IMR-90 (cell line): ENCODE results near the gene NEO1. TPM values are rescaled to one million over a fixed set of nuclear protein-coding genes. Genes with fewer than 3 reads are reported as not detected.

Source experiments
- ATAC-seq: fragments of 200-7000 bp; cut with Tn5 transposase; 2 replicates; pipeline ENCODE4 v1.9.1; 2020; ENCODE audit warnings: low read depth, mild to moderate bottlenecking, moderate library complexity
- BruUV-seq: library from RNA; stranded (reverse); fragments of 400-500 nt; replicated peaks from 2 replicates; lab custom pipeline; 2021; lab: Mats Ljungman, UMichigan
- CTCF ChIA-PET: fragments of 300-600 bp; formaldehyde crosslinking; extraction: SDS; loops from one replicate; lab custom pipeline; 2021; ENCODE audit warnings: antibody characterized with exemption; lab: Yijun Ruan, JAX
- POLR2A ChIA-PET: fragments of 300-600 bp; sonication (Branson Sonifier 250); formaldehyde crosslinking; loops from one replicate; lab custom pipeline; 2022; ENCODE audit warnings: antibody characterized with exemption; ENCODE audit not compliant: unreplicated experiment; lab: Charles Lee
- DNase-seq: peaks from one replicate; pipeline ENCODE4 v3.0.0; 2013
- H2AFZ ChIP-seq: replicated peaks from 2 replicates; pipeline ENCODE3; 2013; ENCODE audit warnings: low read length, mild to moderate bottlenecking; ENCODE audit not compliant: poor library complexity
- H2AK5ac ChIP-seq: 2 replicates; pipeline ENCODE4 v1.6.1; 2013; ENCODE audit warnings: low read depth, low read length, inconsistent platforms
- H2AK9ac ChIP-seq: replicated peaks from 2 replicates; pipeline ENCODE3; 2013; ENCODE audit warnings: mild to moderate bottlenecking, low read depth, low read length, moderate library complexity; ENCODE audit not compliant: poor library complexity
- H2BK120ac ChIP-seq: 2 replicates; pipeline ENCODE4 v1.6.1; 2013; ENCODE audit warnings: low read depth, low read length, inconsistent platforms
- H2BK15ac ChIP-seq: 3 replicates; pipeline ENCODE4 v1.6.1; 2013; ENCODE audit warnings: low read depth, low read length, inconsistent platforms
- H2BK20ac ChIP-seq: 2 replicates; pipeline ENCODE4 v1.6.1; 2013; ENCODE audit warnings: low read depth, mild to moderate bottlenecking, inconsistent platforms, low read length, moderate library complexity
- H2BK5ac ChIP-seq: 2 replicates; pipeline ENCODE4 v1.6.1; 2013; ENCODE audit warnings: mild to moderate bottlenecking, low read depth, low read length, inconsistent platforms; ENCODE audit not compliant: poor library complexity, severe bottlenecking
- H3K14ac ChIP-seq: replicated peaks from 2 replicates; pipeline ENCODE4 v1.6.1; 2013; ENCODE audit warnings: low read depth, low read length, inconsistent platforms
- H3K18ac ChIP-seq: 2 replicates; pipeline ENCODE4 v1.6.1; 2013; ENCODE audit warnings: low read depth, low read length, control low read depth
- H3K23ac ChIP-seq: 2 replicates; pipeline ENCODE4 v1.6.1; 2013; ENCODE audit warnings: low read depth, low read length, inconsistent platforms
- H3K27ac ChIP-seq: 2 replicates; pipeline ENCODE4 v1.5.1; 2013; ENCODE audit warnings: mild to moderate bottlenecking, control low read depth, low read length; ENCODE audit not compliant: insufficient read depth
- H3K27me3 ChIP-seq: 2 replicates; pipeline ENCODE4 v1.6.1; 2013; ENCODE audit warnings: low read length; ENCODE audit not compliant: control insufficient read depth, insufficient read depth
- H3K36me3 ChIP-seq: 2 replicates; pipeline ENCODE4 v1.6.1; 2013; ENCODE audit warnings: low read length, mixed read lengths; ENCODE audit not compliant: control insufficient read depth, insufficient read depth
- H3K4ac ChIP-seq: 2 replicates; pipeline ENCODE4 v1.6.1; 2013; ENCODE audit warnings: low read depth, low read length, inconsistent platforms
- H3K4me1 ChIP-seq: 2 replicates; pipeline ENCODE4 v1.6.1; 2013; ENCODE audit warnings: low read length, mixed read lengths; ENCODE audit not compliant: control insufficient read depth, insufficient read depth
- H3K4me2 ChIP-seq: 2 replicates; pipeline ENCODE4 v1.6.1; 2013; ENCODE audit warnings: low read depth, mild to moderate bottlenecking, control low read depth, low read length, moderate library complexity
- H3K4me3 ChIP-seq: 2 replicates; pipeline ENCODE4 v1.5.1; 2013; ENCODE audit warnings: low read depth, mild to moderate bottlenecking, control low read depth, low read length, moderate library complexity; ENCODE audit not compliant: insufficient read depth
- H3K56ac ChIP-seq: 2 replicates; pipeline ENCODE4 v1.6.1; 2013; ENCODE audit warnings: low read length, inconsistent platforms; ENCODE audit not compliant: insufficient read depth; ENCODE audit errors: extremely low read depth
- H3K79me1 ChIP-seq, 2 experiments: 2 replicates each; pipeline ENCODE4 v1.6.1; 2013; ENCODE audit warnings: low read length in 2 of 2, inconsistent platforms in 1 of 2, low read depth in 1 of 2
- H3K9ac ChIP-seq: 2 replicates; pipeline ENCODE4 v1.6.1; 2013; ENCODE audit warnings: low read depth, low read length, control low read depth
- H3K9me1 ChIP-seq: 2 replicates; pipeline ENCODE4 v1.6.1; 2013; ENCODE audit warnings: low read length, inconsistent platforms; ENCODE audit not compliant: insufficient read depth
- H3K9me3 ChIP-seq: 2 replicates; pipeline ENCODE4 v1.6.1; 2013; ENCODE audit warnings: low read length; ENCODE audit not compliant: control insufficient read depth, insufficient read depth
- H4K20me1 ChIP-seq: 2 replicates; pipeline ENCODE4 v1.6.1; 2013; ENCODE audit warnings: low read length, inconsistent platforms; ENCODE audit not compliant: insufficient read depth
- H4K5ac ChIP-seq: 2 replicates; pipeline ENCODE4 v1.6.1; 2013; ENCODE audit warnings: mild to moderate bottlenecking, low read depth, low read length, control low read depth
- H4K8ac ChIP-seq, 2 experiments: 2 replicates each; pipeline ENCODE4 v1.6.1; 2013; ENCODE audit warnings: low read depth in 2 of 2, low read length in 2 of 2, control low read depth in 1 of 2, inconsistent platforms in 1 of 2
- H4K91ac ChIP-seq: 2 replicates; pipeline ENCODE4 v1.6.1; 2013; ENCODE audit warnings: low read depth, low read length, inconsistent platforms; ENCODE audit not compliant: insufficient read depth
- BHLHE40 ChIP-seq: fragments of 150-350 bp; IDR thresholded peaks from 2 replicates; pipeline ENCODE4 v1.6.1; 2016; ENCODE audit warnings: mild to moderate bottlenecking, low read depth, low read length
- CEBPB ChIP-seq: IDR thresholded peaks from 2 replicates; pipeline ENCODE4 v1.6.1; 2012; ENCODE audit warnings: low read depth, low read length, improper control_type of control experiment
- CHD1 ChIP-seq: IDR thresholded peaks from 2 replicates; pipeline ENCODE4 v1.6.1; 2012; ENCODE audit warnings: low read depth, low read length, improper control_type of control experiment
- ELK1 ChIP-seq: fragments of 150-350 bp; IDR thresholded peaks from 2 replicates; pipeline ENCODE4 v1.6.1; 2016; ENCODE audit warnings: low read depth, mild to moderate bottlenecking, low read length, moderate library complexity, borderline replicate concordance
- FOS ChIP-seq: fragments of 150-350 bp; IDR thresholded peaks from 2 replicates; pipeline ENCODE4 v1.6.1; 2016; ENCODE audit warnings: low read depth, low read length
- MAFK ChIP-seq: IDR thresholded peaks from 2 replicates; pipeline ENCODE4 v1.6.1; 2012; ENCODE audit warnings: low read depth, low read length, improper control_type of control experiment
- MAZ ChIP-seq: IDR thresholded peaks from 2 replicates; pipeline ENCODE4 v1.6.1; 2012; ENCODE audit warnings: low read depth, mild to moderate bottlenecking, low read length, improper control_type of control experiment, moderate library complexity, borderline replicate concordance
- MXI1 ChIP-seq: IDR thresholded peaks from 2 replicates; pipeline ENCODE4 v1.6.1; 2012; ENCODE audit warnings: low read depth, mild to moderate bottlenecking, low read length, moderate library complexity, borderline replicate concordance
- NFE2L2 ChIP-seq: fragments of 150-350 bp; IDR thresholded peaks from 2 replicates; pipeline ENCODE4 v1.6.1; 2016; ENCODE audit warnings: low read depth, mild to moderate bottlenecking, low read length
- POLR2A ChIP-seq: IDR thresholded peaks from 2 replicates; pipeline ENCODE4 v1.6.1; 2012; ENCODE audit warnings: mild to moderate bottlenecking, low read depth, low read length
- RAD21 ChIP-seq: IDR thresholded peaks from 2 replicates; pipeline ENCODE4 v1.6.1; 2012; ENCODE audit warnings: low read length, improper control_type of control experiment
- RCOR1 ChIP-seq: IDR thresholded peaks from 2 replicates; pipeline ENCODE4 v1.6.1; 2012; ENCODE audit warnings: mild to moderate bottlenecking, low read length, improper control_type of control experiment; ENCODE audit not compliant: insufficient replicate concordance
- RFX5 ChIP-seq: IDR thresholded peaks from 2 replicates; pipeline ENCODE4 v1.8.0; 2012; ENCODE audit warnings: low read depth, mild to moderate bottlenecking, low read length, moderate library complexity
- SMC3 ChIP-seq: fragments of 150-350 bp; IDR thresholded peaks from 2 replicates; pipeline ENCODE4 v1.6.1; 2016; ENCODE audit warnings: low read depth, mild to moderate bottlenecking, antibody characterized with exemption, low read length, moderate library complexity
- WGBS, 2 experiments: methylation state at CpG; one replicate each; pipeline versions ENCODE4 v1.1.5 to v1.1.7; 2013; ENCODE audit warnings: missing lambda C conversion rate in 2 of 2; ENCODE audit not compliant: insufficient read length in 1 of 2; ENCODE audit errors: extremely low coverage in 2 of 2; 5-methylcytosine and 5-hydroxymethylcytosine counted together
- dilution Hi-C: fragments of 300-500 bp; cut with HindIII; formaldehyde crosslinking; loops from one replicate; pipeline ENCODE4 v1.14.3; 2018; ENCODE audit warnings: low sequenced_read_pairs; ENCODE audit not compliant: unreplicated experiment
- in situ Hi-C: fragments of 300-500 bp; cut with MboI; formaldehyde crosslinking; loops from 3 replicates; pipeline ENCODE4 v1.14.3; 2019; ENCODE audit warnings: low sequenced_read_pairs, inconsistent platforms, mixed read lengths
- intact Hi-C: fragments of 100-400 bp; cut with micrococcal nuclease; formaldehyde crosslinking; loops from 2 replicates; pipeline ENCODE4 v1.10.0; 2022
- polyA plus RNA-seq, 3 experiments: library from polyadenylated mRNA; depleted of rRNA; stranded (reverse); fragments of >200 nt; gene quantifications; 2 replicates each; pipeline ENCODE4 v1.2.3, GENCODE V29; 2012; ENCODE audit warnings: low replicate concordance in 1 of 3
- total RNA-seq: library from RNA; depleted of rRNA; stranded (reverse); fragments of >200 nt; gene quantifications from 2 replicates; pipeline ENCODE4 v1.2.3, GENCODE V29; 2012
- TF ChIP-seq, protein P1 (sequence below): fragments of 150-350 bp; IDR thresholded peaks from 2 replicates; pipeline ENCODE4 v1.6.1; 2017; ENCODE audit warnings: mild to moderate bottlenecking, antibody characterized with exemption, low read length, low read depth
- TF ChIP-seq, protein P2 (sequence below): conservative IDR thresholded peaks from 2 replicates; pipeline ENCODE4 v1.5.1; 2012; ENCODE audit warnings: mild to moderate bottlenecking, low read depth, low read length, improper control_type of control experiment

Gene NEO1
- total and polyA plus RNA-seq, 2 of the 4 experiments (the other 2 are of a cell fraction): 16.3 to 18.5 TPM

DNA sequence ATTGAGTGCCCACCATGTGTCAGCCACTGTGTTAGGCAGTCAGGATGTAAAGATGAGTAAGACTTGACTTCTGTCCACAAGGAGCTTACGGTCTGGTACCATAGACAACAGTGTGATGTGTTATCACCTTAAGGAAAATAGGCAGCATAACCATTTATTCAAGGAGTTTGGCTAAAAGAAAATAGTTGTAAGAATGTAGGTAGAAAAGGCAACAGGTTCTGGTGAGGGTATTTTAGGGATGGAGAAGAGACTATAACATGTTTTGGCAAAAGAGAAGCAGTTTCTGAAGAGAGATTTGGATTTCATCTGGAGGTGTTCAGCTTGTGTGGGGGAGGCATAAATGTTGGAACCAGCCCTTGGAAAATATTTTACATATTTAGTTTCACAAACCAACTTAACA is 194.6 kb downstream of the NEO1 start:
- DNase-seq (no peak), ATAC-seq (no peak)
- intact Hi-C loops: loop anchor here (10.0 kb wide), 1 partner anchor 522 kb away; no protein-coding TSS in a partner anchor
- H3K36me3 ChIP-seq: peaks cover 1% of the 10 kb centered on the region; the same call in 1 of the 2 replicates
- no peak overlapping the region for H3K56ac ChIP-seq
- H2AK9ac ChIP-seq: no peak overlapping the region
- H2AFZ ChIP-seq: no peak overlapping the region
- H2BK5ac ChIP-seq: no peak overlapping the region
- no peak overlapping the region for H2BK120ac ChIP-seq
- dilution Hi-C loops: no loop called here
- ChIA-PET POLR2A (interaction anchor here (0.7 kb wide), 1 partner anchor 128 kb away, joined by 3 read pairs; no protein-coding TSS in a partner anchor), CTCF (interaction anchor here (0.5 kb wide), 1 partner anchor 87 kb away, joined by 4 read pairs; no protein-coding TSS in a partner anchor)
- no peaks in the 10 kb centered on the region for H3K9me1 ChIP-seq
- in situ Hi-C loops: no loop called here
- no peak overlapping the region for H3K18ac ChIP-seq
- no peak overlapping the region for H4K5ac ChIP-seq
- no peaks in the 10 kb centered on the region for H3K9me3 ChIP-seq
- H3K4me2 ChIP-seq: no peak overlapping the region
- no peak overlapping the region for H4K8ac ChIP-seq
- no peak overlapping the region for H3K27ac ChIP-seq
- no TSS peak for BruUV-seq
- no peaks in the 10 kb centered on the region for H3K27me3 ChIP-seq
- 90% methylated on average over 1 of the region's 1 CpG; no CpG with 5 or more reads in 1 of the 2 experiments for WGBS, 2 experiments
- no peak overlapping the region for H3K4ac ChIP-seq
- H3K9ac ChIP-seq: no peak overlapping the region
- H2BK20ac ChIP-seq: no peak overlapping the region
- no peak overlapping the region for H2BK15ac ChIP-seq
- TF ChIP-seq BHLHE40: no peak
- TF ChIP-seq SMC3: no peak
- TF ChIP-seq RFX5: no peak
- TF ChIP-seq RCOR1: no peak
- no peak for TF ChIP-seq CEBPB
- TF ChIP-seq, protein P1, sequence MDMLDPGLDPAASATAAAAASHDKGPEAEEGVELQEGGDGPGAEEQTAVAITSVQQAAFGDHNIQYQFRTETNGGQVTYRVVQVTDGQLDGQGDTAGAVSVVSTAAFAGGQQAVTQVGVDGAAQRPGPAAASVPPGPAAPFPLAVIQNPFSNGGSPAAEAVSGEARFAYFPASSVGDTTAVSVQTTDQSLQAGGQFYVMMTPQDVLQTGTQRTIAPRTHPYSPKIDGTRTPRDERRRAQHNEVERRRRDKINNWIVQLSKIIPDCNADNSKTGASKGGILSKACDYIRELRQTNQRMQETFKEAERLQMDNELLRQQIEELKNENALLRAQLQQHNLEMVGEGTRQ: no peak
- no peak for TF ChIP-seq MAZ
- no peak for TF ChIP-seq CHD1
- no peak for TF ChIP-seq POLR2A
- no peak for TF ChIP-seq ELK1
- no peak for TF ChIP-seq FOS
- TF ChIP-seq MAFK: no peak
- TF ChIP-seq NFE2L2: no peak
- TF ChIP-seq, protein P2, sequence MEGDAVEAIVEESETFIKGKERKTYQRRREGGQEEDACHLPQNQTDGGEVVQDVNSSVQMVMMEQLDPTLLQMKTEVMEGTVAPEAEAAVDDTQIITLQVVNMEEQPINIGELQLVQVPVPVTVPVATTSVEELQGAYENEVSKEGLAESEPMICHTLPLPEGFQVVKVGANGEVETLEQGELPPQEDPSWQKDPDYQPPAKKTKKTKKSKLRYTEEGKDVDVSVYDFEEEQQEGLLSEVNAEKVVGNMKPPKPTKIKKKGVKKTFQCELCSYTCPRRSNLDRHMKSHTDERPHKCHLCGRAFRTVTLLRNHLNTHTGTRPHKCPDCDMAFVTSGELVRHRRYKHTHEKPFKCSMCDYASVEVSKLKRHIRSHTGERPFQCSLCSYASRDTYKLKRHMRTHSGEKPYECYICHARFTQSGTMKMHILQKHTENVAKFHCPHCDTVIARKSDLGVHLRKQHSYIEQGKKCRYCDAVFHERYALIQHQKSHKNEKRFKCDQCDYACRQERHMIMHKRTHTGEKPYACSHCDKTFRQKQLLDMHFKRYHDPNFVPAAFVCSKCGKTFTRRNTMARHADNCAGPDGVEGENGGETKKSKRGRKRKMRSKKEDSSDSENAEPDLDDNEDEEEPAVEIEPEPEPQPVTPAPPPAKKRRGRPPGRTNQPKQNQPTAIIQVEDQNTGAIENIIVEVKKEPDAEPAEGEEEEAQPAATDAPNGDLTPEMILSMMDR: no peak
- TF ChIP-seq RAD21: no peak
- no peak for TF ChIP-seq MXI1
- no peak overlapping the region for H2AK5ac ChIP-seq
- H3K4me1 ChIP-seq: no peaks in the 10 kb centered on the region
- no peak overlapping the region for H3K4me3 ChIP-seq
- H3K14ac ChIP-seq: no peak overlapping the region
- no peak overlapping the region for H4K91ac ChIP-seq
- no peaks in the 10 kb centered on the region for H4K20me1 ChIP-seq
- no peak overlapping the region for H3K23ac ChIP-seq
- H3K79me1 ChIP-seq: no peaks in the 10 kb centered on the region
